ENCODE measurements around the gene ATP8A1.

The ATP8A1 gene

GRCh38 chr4:42454755-42455420 lies 202.0 kb downstream of the ATP8A1 start:
- DNase-seq (ENCODE audit: low spot score): no peak
- TF ChIP-seq CTCF (IDR thresholded peaks at IDR 0.05; ENCODE audit: extremely low read depth, missing control alignments): no peak

- DNase-seq (ENCODE audit: low spot score): peak; percentile 5
- no peak for TF ChIP-seq CTCF (IDR thresholded peaks at IDR 0.05; ENCODE audit: extremely low read depth, missing control alignments)
These were observed 203.3 kb downstream of the ATP8A1 start for GRCh38 chr4:42453612-42454011.

GRCh38 chr4:42452823-42453222 lies 204.1 kb downstream of the ATP8A1 start:
- DNase-seq (ENCODE audit: low spot score): no peak

GRCh38 chr4:42446823-42447222 lies 210.1 kb downstream of the ATP8A1 start:
- TF ChIP-seq CTCF (IDR thresholded peaks at IDR 0.05; ENCODE audit: extremely low read depth, missing control alignments): no peak
- DNase-seq (ENCODE audit: low spot score): no peak

More at GRCh38 chr4:42452823-42453222, 204.1 kb downstream of the ATP8A1 start:
- TF ChIP-seq CTCF (IDR thresholded peaks at IDR 0.05; ENCODE audit: extremely low read depth, missing control alignments): no peak

- no peak for TF ChIP-seq CTCF (IDR thresholded peaks at IDR 0.05; ENCODE audit: extremely low read depth, missing control alignments)
- no peak for DNase-seq (ENCODE audit: low spot score)
These were observed 211.9 kb downstream of the ATP8A1 start for GRCh38 chr4:42445038-42445437.

- no peak for DNase-seq (ENCODE audit: low spot score)
- no peak for TF ChIP-seq CTCF (IDR thresholded peaks at IDR 0.05; ENCODE audit: extremely low read depth, missing control alignments)
These were observed 214.3 kb downstream of the ATP8A1 start for GRCh38 chr4:42442601-42443000.

- no peak for TF ChIP-seq CTCF (IDR thresholded peaks at IDR 0.05; ENCODE audit: extremely low read depth, missing control alignments)
- DNase-seq (ENCODE audit: low spot score): no peak
These were observed 216.8 kb downstream of the ATP8A1 start for GRCh38 chr4:42440083-42440482.
